Activated CD8-positive, alpha-beta memory T cell treated with anti-CD3 and anti-CD28 coated beads, Interleukin-2, amount 50 U/mL, for 1 hour (primary cell): ENCODE results near the gene ATP13A3.

Experiments
- DNase-seq: peaks from one replicate; pipeline ENCODE4 v3.0.0-alpha.2; 2020; ENCODE audit errors: extremely low read depth

ATP13A3 gene

DNA sequence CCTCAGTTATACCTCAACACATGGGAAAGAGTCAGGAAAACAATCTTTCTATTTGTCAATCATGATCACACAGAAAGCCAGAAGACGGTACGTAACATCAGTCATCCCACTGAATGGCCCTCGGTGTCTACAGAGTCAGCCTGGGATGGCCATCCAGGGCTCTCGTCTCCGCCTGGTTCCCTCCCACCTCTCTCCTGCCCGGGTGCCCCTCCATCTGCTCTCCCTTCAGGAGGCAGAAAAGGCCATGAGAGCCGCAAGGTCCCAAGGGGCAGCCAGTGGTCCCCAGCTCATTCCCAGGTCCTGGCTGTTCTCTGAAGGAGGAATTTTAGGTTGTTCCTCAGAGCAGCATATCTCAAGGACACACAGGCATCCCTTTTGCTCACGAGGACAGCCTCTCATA is 112.9 kb downstream of the ATP13A3 start:
- DNase-seq, result no peak

DNA sequence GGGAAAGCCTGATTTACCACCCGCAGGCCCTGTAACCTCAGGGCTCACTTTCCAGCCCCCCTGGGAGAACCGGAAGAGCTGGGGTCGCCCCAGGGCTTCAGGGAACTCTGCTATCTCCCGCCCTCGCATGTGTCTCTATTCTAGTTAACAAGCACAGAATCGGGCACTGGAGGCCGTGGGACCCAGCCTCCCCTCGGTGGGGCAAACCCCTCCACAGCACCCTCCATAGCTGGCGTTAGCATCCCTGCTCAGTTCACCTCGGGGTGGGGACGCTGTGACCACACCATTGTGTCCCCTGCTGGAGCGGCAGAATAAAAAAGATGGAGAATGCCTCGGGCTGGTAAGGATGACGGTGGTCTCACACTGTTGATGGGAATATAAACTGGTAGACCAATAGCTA is 113.8 kb downstream of the ATP13A3 start:
- no peak for DNase-seq

DNA sequence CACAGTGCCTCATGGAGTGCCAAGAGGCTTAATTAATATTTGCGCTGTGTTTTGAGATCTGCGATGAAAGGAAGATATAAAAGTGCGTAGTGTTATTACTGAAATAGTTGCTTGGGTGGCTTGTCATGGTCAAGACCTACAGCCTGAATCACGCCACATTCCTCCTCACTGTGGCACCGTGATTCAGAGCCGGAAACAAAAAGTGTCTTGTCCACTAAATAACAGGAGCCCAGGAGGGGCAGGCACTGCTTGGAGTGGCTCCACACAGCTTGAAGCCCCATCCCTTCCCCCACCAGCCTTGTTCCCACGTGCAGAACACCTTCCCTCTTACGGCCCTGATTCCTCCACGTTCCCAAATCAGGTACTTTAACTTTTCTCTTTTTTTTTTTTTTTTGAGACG is 116.0 kb downstream of the ATP13A3 start:
- DNase-seq, result no peak

DNA sequence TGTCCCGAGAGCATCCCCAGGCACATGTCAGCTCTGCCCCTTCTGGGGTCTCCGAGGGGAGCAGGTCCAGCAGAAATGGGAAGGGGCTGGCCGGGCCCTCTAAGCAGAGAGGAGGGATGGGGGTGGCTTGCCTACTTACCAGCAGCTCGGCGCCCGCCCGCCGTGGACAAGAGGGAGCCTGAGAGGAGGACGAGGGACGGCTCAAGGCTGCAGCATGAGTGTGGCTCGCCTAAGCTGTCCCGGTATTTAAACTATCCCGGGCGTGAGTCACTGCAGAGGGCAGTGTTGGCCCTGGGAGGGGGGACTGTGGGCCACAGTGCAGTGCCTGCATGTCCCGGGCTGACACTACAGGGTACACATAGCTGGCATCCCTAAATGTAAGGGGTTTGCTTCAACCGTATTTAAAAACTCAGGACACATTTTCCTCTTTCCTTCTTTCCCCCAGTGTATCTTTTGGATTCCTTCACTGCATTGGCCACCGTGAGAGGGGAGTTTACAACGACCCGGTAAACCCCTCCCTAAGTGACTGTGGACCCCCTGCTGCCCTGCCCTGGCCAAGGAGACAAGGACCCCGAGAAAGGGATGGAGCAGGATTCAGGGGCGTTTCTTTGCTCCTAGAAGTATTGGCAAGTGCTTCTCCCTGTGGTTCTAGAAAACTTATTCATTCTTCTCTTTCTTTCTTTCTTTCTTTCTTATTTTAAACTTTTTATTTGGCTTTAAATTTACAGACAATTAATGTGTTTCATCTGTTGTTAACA is 117.1 kb downstream of the ATP13A3 start, which contains the start of gene LRRC15:
LRRC15 (minus strand) TSS at position 222 of the 758 bp plus-strand sequence. CDS start 8,700 bp downstream, outside the sequence.
- DNase-seq, result no peak

DNA sequence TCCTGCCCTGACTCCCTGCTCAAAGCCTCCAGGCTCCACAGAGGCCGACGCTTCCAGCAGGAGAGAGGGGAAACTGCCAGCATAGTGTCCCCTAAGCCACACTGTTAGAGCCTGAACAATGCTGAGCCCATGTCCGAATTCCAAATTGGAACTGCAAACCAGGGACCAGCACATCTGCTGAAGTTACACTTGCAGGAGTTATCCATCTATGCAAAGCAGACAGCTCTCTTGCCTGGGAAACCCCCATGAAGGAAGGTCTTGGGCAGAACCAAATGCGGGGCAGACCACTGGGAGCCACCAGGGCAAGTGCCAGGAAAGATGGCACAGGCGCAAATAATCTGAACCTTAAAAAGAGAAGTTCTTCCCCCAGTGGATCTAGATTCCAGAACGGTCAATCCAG is 117.9 kb downstream of the ATP13A3 start:
- DNase-seq, result no peak

DNA sequence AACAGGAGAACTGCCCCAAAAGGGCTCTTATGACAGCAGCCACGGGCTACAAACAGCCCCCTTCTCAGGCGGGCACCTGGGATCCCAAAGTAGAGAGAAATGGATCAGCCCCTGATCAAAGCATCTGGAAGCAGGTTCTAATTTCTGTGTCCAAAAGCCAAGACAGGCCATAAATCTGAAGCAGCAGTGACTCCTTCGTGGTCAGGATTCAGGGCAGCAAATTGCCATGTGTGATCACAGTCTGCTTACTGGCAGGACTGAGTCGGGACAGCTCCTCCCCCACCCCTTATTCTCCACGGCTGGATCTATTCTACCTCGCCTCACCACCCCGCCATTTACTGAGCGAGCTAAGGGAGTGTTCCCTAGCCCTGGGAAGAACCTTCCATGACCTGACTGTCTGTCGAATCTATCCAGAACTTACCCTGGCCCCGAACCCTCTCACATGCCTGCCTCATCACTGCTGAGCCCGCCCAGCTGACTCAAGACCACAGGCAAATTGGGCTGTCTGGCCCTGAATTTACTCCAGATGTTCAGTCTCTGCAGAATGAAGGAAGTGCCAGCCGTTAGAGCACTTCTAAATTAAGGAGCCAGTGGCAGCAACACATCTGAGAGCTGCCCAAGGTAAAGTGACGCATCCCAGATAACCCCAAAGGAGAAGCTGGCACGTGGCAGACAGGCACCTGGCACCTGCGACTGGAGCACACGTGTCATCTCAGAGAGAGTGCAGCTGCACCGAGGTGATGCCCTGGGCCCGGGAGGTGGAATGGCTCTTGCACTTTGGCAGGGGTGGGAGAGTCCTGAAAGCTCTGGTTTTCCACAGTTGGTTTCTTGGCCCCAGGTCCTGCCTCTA is 118.6 kb downstream of the ATP13A3 start:
- no peak for DNase-seq

DNA sequence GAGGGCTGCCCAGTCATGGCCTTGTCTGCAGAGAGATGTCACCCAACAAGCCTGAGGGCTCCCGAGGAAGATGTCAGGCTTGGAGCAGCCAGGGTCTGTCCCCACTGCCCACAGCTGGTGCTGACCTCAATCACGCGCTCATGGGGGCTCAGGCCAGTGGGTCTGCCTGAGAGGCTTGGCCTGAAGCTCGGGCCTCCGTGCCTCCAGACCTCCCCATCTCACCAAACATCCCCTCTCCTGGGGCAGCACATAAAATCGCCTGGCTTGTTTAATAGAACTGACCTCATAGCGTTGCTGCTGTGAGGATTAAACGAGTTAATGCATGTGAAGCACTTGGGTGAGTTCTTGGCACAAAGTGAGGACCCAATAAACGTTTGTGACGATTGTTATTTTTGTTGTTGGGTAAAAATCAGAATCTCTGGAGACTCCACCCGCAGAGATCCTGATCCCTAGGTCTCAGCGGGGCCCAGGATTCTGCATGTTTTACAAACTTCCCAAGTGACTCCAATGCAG is 120.8 kb downstream of the ATP13A3 start:
- DNase-seq, result no peak

DNA sequence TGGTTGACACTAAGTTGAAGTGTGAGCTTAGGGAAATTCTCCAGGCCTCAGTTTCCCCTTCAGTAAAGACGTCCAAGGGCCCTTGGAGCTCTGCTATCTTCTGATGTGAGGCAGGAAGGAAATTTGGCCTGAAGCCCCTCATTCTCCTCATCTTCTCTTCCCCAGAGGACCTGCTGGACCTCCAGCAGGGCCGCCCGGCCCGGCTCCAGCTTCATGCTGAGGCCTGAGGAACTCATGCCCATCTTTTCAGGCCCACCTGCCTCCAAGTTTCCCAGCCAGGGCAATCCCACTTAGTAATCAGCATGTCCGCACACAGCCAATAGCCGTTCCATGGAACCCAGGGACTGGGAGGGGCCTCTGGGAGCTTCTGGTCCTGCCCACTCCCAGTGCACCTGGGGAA is 121.3 kb downstream of the ATP13A3 start:
- no peak for DNase-seq

DNA sequence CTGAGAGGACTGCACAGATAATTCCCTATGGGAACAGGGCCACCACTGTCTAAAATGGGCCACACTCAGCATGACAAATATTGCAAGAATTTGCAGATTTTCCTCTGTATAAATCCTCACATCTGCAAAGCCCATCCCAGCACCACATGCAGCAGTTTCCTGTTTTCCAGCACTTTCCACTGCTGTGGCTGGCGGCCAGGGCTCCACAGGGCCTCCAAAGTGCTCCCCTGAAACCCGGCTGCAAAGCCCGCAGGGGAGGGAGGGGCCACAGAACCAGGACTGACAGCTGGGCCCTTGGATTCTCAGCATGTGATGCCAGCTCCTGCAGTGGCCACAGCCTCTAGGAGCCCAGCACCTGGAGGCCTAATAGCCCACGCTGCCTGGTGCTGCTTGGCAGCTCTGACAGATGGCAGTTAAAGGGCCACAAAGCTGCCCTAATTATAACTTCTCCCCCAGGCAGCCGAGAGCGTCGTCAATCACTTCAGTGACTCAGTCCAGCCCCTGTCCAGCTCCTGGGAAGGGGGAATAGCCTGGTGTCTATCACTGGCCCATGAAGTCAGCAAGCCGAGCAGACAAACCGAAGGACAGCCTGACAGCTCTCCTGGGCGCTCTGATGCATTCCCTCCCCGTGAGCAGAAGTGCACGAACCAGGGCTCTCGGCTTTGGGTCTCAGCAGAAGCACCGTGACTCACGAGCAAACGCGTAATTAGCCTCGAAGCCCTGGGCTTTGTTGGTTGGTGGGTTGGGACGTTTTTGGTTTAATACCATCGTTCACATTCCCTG is 122.0 kb downstream of the ATP13A3 start:
- no peak for DNase-seq

DNA sequence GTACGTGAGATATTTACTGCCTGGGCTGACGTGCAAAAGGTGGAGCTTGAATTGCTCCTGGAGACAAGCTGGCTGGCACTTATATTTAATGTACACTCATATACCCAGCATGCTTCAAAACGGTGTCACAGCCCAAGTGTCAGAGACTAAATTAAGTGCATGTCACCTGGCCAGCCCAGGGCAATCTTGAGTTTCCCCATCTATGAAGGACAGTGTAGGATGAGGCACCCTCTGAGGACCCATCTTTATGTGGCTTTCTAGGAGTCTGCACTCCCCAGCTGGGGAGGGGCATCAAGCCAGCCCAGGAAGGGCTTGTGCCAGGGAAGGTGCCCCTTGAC is 122.5 kb downstream of the ATP13A3 start:
- DNase-seq, result no peak

DNA sequence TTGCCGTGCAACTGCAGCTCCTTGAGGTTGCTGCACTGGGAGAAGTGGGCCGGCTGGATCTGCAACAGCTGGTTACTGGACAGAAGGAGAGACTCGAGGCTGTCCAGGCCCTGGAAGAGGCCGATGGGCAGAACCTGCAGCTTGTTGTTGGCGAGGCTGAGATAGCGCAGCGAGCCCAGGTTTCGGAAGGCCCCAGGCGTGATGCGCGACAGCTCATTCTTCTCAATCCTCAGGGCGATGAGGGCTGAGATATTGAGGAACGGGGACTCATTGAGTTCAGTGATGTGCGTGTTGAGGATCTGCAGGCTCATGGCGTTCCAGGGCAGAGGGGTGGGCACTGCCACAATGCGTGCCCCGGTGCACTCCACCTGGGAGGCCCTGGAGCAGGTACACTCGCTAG is 126.2 kb downstream of the ATP13A3 start:
- no peak for DNase-seq

DNA sequence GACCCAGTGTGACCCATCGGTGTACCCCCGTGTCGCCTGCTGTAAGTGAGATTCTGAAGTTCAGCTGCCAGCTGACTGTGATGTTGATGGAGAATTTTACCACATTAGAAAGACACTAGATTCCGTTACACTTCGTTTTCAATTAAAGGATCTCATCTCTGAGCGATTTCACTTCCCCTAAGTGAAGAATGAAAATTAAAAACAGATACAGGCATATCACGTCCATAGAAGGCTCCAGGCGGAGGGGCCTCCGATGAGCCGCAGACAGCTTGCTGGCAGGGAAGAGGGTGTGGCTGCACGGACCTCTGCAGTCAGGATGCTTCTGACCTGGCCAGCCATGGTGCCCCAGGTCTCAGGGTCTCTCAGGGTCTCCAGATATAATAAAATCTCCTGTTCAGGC is 129.1 kb downstream of the ATP13A3 start:
- DNase-seq, result no peak

DNA sequence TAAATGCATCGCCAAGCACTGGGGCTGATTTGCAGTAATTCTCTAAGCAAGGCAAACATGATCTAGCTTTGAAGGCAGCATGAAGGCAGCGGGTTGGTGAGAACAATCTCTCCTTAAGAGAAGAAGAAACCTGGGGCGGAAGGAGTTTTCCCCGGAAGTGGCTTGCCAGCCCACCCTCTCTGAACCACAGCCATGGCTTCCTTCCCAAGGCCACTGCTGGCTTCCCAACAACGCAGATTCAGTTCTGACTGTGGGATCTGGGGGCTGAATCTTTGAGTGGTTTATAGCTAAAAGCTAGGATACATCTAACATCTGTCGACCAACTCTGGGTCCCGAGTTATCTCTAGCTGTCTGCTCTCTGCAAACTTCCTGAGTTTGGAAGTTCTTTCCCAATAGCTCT is 131.4 kb downstream of the ATP13A3 start:
- DNase-seq, result no peak

DNA sequence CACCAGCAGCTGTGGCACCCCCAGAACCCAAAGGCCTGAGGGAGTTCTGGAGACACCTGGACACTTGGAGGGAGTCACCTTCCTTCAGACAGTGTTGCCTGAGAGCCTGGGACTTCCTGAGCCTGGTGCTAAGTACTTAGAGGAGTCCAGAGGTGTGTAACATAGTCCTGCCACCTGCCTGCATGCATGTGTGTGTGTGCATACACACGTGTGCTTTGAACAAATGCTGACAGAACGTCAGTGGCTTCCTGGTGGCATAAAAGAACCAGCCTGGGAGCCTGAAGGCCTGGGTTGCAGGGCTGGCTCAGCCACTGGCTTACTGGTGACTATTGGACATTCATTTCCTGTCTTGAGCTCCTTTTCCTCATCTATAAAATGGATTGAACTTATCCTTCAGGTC is 132.5 kb downstream of the ATP13A3 start:
- no peak for DNase-seq
